NT2/D1 (cell line): ENCODE measurements around the gene KLHL6.

Source experiments
- SUZ12 ChIP-seq: IDR thresholded peaks from 2 replicates; pipeline ENCODE4 v1.6.1; 2011; ENCODE audit not compliant: insufficient read length, insufficient read depth; ENCODE audit errors: extremely low read depth
- YY1 ChIP-seq: IDR thresholded peaks from 2 replicates; pipeline ENCODE4 v1.6.1; 2011; ENCODE audit not compliant: insufficient read length, insufficient read depth
- ZNF274 ChIP-seq: IDR thresholded peaks from 2 replicates; pipeline ENCODE4 v1.6.1; 2011; ENCODE audit warnings: mild to moderate bottlenecking, low read depth, low read length

- TF ChIP-seq YY1 = no peak
- no peak for TF ChIP-seq ZNF274
- TF ChIP-seq SUZ12 = no peak
Measured at GRCh38 chr3:183517607-183518006, 37.9 kb downstream of the KLHL6 start.
